HUES64 (cell line): Measurements from ENCODE around the gene LDLRAD4.

ENCODE experiments used
- H3K27ac ChIP-seq: 2 replicates; pipeline ENCODE4 v1.7.0; 2013; ENCODE audit warnings: low read depth, low read length, inconsistent platforms
- H3K27me3 ChIP-seq: 2 replicates; pipeline ENCODE4 v1.6.1; 2013; ENCODE audit warnings: mild to moderate bottlenecking, low read length; ENCODE audit not compliant: insufficient read depth
- H3K36me3 ChIP-seq: 2 replicates; pipeline ENCODE4 v1.6.1; 2013; ENCODE audit warnings: mild to moderate bottlenecking, low read length; ENCODE audit not compliant: insufficient read depth
- H3K4me1 ChIP-seq: 2 replicates; pipeline ENCODE4 v1.6.1; 2013; ENCODE audit warnings: mild to moderate bottlenecking, low read length, moderate library complexity; ENCODE audit not compliant: insufficient read depth
- H3K4me3 ChIP-seq: 2 replicates; pipeline ENCODE4 v1.5.1; 2013; ENCODE audit warnings: mild to moderate bottlenecking, low read length, moderate library complexity
- H3K9ac ChIP-seq: 2 replicates; pipeline ENCODE4 v1.6.1; 2013; ENCODE audit warnings: mild to moderate bottlenecking, low read depth, low read length
- H3K9me3 ChIP-seq: 2 replicates; pipeline ENCODE4 v1.6.1; 2013; ENCODE audit warnings: low read depth, low read length; ENCODE audit not compliant: insufficient read depth
- WGBS: fragments of 150-250, 120-280 bp; methylation state at CpG from one replicate; pipeline ENCODE4 v1.1.7; 2013; ENCODE audit warnings: missing lambda C conversion rate; 5-methylcytosine and 5-hydroxymethylcytosine counted together

LDLRAD4 gene

DNA sequence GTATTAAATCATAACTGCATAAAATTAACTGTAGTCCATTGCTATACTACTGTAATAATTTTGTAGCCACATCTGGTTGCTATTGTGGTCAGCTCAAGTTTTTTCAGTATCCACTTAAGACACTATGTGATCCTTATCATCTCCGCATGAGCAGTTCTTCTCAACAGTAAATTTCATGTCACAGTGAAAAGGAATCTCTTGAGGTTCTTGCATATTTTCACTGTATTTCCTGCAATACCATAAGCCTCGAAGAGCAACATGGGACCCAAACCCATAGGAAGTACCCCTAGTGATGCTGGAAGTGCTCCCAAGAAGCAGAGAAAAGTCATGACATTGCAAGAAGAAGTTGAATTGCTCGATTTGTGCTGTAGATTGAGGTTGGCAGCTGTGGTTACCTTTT, 86.7 kb downstream of the LDLRAD4 start:
- no peak overlapping the region for H3K9ac ChIP-seq
- H3K4me1 ChIP-seq: peaks cover 11% of the 10 kb centered on the region
- no peak overlapping the region for H3K4me3 ChIP-seq
- no peak overlapping the region for H3K27ac ChIP-seq
- no peaks in the 10 kb centered on the region for H3K36me3 ChIP-seq
- H3K9me3 ChIP-seq: no peaks in the 10 kb centered on the region
- H3K27me3 ChIP-seq: no peaks in the 10 kb centered on the region
- 93% methylated on average over 3 of the region's 3 CpGs for WGBS

DNA sequence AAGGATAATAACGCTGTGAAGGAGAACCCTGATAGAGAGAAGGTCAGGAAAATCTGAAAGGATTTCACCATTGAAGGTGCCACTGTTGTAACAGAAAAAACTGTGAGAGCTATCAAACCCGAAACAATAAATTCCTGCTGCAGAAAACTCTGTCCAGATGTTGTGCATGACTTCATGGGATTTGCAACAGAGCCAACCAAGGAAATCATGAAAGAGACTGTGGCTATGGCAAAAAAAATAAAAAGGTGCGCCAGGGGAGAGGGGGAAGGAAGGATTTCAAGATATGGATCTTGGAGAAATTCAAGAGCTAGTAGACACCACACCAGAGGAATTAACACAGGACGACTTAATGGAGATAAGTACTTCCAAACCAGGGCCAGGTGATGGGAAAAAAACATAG, 88.0 kb downstream of the LDLRAD4 start:
- Histone ChIP-seq H3K36me3 (no peaks in the 10 kb centered on the region), H3K4me3 (no peak overlapping the region), H3K9ac (no peak overlapping the region), H3K4me1 (peaks cover 11% of the 10 kb centered on the region), H3K27me3 (no peaks in the 10 kb centered on the region), H3K9me3 (no peaks in the 10 kb centered on the region), H3K27ac (no peak overlapping the region)
- 96% methylated on average over 4 of the region's 4 CpGs for WGBS

DNA sequence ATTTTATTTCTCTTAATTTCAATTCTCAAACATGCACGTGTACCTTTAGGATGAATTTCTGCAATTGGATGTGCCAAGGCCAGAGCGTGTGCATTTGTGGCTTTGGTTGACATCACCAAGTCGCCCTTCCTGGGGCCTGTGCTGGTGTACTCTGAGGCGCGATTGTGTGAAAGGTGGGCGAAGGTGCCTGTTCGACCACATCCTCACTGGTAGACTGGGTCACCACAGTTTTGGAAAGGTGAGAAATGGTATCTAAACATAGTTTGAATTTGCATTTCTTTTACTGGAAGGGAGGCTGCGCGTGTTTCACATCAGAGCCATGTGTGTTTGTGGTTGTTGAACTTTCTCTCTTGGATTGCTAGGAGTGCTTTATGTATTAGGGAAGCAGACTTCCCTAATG, 89.8 kb downstream of the LDLRAD4 start:
- Histone ChIP-seq H3K9me3 (no peaks in the 10 kb centered on the region), H3K4me3 (no peak overlapping the region), H3K36me3 (no peaks in the 10 kb centered on the region), H3K4me1 (no peaks in the 10 kb centered on the region), H3K9ac (no peak overlapping the region), H3K27me3 (no peaks in the 10 kb centered on the region), H3K27ac (no peak overlapping the region)
- 85% methylated on average over 9 of the region's 9 CpGs for WGBS

DNA sequence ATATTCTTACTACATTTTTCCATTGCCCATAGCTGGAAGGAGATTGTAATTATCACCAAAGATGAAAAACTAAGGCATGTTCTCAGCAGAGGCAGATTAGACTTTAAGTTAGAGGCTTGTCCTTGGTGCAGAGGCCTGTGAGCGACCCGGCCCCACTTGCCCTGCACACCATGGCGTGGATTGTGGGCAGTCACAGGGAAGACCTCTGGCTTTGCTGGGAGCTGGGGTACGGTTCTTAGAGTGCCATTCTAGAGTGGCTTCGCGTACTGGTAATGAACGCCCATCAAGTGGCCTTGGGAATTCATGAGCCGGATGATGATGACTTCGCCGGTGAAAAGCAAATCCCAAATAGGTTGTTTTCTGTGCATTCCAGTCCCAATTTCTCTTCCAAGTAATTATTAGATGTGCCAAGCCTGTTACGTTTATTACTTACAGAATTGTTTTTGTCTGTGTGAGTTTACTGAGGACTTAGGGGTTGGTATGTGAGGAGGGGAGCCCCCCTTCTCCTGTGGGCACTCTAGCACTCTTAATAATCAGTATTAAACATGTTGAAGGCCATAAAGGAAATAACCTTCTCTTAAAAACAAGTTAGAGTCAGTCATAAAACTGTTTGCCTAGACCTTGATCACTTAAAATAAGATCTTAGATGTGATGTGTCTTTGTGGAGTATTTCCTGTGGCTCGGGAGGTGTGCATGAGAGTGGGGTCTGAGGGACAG, 90.6 kb downstream of the LDLRAD4 start:
- Histone ChIP-seq H3K4me3 (no peak overlapping the region), H3K4me1 (no peaks in the 10 kb centered on the region), H3K9me3 (no peaks in the 10 kb centered on the region), H3K36me3 (no peaks in the 10 kb centered on the region), H3K27me3 (no peaks in the 10 kb centered on the region), H3K27ac (no peak overlapping the region), H3K9ac (no peak overlapping the region)
- 94% methylated on average over 11 of the region's 12 CpGs for WGBS

DNA sequence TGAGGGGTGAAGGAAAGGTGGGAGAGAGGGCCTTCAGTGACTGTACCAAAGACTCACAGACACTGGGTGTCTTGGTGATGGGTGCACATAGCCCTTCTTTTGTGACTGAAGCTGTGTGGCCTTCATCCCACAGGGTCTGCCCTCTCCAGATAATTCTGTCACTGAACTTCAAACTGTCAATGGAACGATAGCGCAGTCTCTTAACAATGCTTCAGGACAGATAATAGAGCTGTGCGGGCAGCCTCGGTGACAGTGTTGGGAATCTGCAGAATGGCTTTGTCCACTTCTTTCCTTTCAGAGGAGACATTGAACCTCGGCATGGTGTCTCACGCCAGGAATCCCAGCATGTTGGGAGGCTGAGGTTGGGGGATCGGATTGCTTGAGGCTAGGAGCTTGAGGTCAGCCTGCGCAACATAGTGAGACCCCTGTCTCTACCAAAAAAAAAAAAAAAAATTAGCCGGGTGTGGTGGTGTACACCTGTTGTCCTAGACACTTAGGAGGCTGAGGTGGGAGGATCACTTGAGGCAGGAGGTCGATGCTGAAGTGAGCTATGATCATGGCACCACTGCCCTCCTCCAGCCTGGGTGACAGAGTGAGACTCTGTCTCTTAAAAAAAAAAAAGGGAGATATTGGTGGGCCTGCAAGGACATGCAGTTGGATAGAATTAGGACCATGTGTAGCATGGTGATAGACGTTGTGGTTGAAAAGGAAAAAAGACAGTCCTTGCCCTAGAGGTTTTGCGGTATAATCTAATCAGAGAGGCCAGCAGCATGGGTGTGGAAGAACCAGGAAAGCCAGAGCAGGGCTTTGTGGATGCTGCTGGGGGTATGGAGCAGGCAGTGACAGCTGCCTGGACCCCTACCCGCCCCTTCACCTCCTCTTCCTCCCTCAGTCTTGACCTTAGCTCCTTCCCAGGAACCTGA, 91.4 kb downstream of the LDLRAD4 start:
- 86% methylated on average over 13 of the region's 13 CpGs for WGBS
- H3K4me1 ChIP-seq: no peaks in the 10 kb centered on the region
- peaks cover 4% of the 10 kb centered on the region; the same call in 1 of the 2 replicates for H3K9me3 ChIP-seq

DNA sequence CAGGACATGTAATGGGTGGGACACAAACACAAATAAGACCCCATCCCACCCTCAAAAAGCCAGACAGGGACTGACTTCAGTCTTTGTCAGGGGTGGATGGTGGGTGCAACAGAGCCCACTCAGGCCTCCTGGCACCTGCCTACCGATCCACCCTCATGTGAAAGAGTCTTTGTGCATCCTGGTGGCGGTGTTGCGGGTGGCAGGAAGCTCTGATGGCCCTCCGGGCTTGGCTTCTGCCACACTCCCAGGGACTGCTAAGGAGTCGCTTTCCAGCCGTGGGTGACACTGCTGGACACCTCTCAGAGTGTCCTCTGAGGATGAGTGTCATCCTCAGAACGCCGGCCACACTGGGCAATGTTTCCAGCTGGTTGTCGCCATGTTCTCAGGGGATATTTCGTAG, 92.6 kb downstream of the LDLRAD4 start:
- Histone ChIP-seq H3K4me3 (no peak overlapping the region), H3K9me3 (peaks cover 12% of the 10 kb centered on the region), H3K27ac (no peak overlapping the region), H3K36me3 (no peaks in the 10 kb centered on the region), H3K9ac (no peak overlapping the region), H3K27me3 (no peaks in the 10 kb centered on the region), H3K4me1 (no peaks in the 10 kb centered on the region)
- WGBS: 92% methylated on average over 10 of the region's 10 CpGs

More for the DNA sequence above, 91.4 kb downstream of the LDLRAD4 start:
- H3K27ac ChIP-seq: no peak overlapping the region
- no peak overlapping the region for H3K9ac ChIP-seq
- H3K4me3 ChIP-seq: no peak overlapping the region
- H3K36me3 ChIP-seq: no peaks in the 10 kb centered on the region
- H3K27me3 ChIP-seq: no peaks in the 10 kb centered on the region

DNA sequence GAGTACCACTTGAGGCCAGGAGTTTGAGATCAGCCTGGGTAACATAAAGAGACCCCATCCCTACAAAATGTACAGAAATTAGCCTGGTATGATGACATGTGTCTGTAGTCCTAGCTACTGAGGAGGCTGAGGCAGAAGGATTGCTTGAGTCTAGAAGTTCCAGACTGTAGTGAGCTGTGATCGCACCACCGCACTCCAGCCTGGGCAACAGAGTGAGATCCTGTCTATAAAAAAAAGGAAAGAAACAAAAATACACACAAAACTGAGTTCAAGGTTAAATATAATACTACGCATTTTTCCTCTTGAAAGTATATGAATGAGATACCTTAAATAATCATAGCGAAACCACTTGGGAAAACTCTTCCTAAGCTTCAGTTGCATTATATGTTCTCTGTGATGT, 94.0 kb downstream of the LDLRAD4 start:
- Histone ChIP-seq H3K9me3 (peaks cover 19% of the 10 kb centered on the region), H3K27ac (no peak overlapping the region), H3K36me3 (no peaks in the 10 kb centered on the region), H3K27me3 (no peaks in the 10 kb centered on the region), H3K9ac (no peak overlapping the region), H3K4me3 (no peak overlapping the region), H3K4me1 (no peaks in the 10 kb centered on the region)
- 93% methylated on average over 3 of the region's 4 CpGs for WGBS

DNA sequence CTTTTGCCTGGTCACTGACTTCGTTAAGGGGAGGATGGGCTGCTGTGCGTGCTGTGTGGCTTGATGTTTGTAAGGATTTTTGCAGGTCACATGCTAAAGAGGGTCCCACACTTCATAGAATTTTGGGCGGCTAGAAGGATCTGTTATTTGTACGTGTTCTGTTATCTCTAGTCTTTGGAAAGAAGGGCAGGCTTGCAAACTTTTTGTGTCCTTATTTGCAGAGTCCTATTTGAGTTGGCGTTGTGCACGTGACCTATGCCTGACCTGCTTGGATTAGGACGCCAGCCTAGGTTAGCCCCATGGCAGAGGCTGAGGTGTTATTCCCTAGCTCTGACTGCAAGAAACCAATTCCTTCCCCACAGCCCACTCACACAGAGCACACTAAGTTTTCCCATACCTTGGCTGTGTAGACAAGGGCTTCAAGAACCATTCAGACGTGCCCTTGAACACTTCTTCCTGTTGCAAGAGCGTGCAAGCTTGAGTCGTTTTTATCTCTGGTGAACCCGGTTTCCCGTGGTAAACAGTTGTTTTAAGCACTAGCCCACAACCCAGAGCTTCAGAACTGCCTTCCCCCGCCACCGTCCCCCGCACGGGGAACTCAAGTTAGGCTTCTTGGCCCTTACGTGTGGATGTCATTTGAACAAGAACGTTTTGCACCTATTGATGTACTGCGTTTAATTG, 94.6 kb downstream of the LDLRAD4 start:
- 89% methylated on average over 19 of the region's 19 CpGs for WGBS
- H3K9me3 ChIP-seq: peaks cover 19% of the 10 kb centered on the region
- H3K4me3 ChIP-seq: no peak overlapping the region
- no peak overlapping the region for H3K9ac ChIP-seq
- no peak overlapping the region for H3K27ac ChIP-seq
- H3K36me3 ChIP-seq: no peaks in the 10 kb centered on the region
- H3K27me3 ChIP-seq: no peaks in the 10 kb centered on the region
- no peaks in the 10 kb centered on the region for H3K4me1 ChIP-seq

DNA sequence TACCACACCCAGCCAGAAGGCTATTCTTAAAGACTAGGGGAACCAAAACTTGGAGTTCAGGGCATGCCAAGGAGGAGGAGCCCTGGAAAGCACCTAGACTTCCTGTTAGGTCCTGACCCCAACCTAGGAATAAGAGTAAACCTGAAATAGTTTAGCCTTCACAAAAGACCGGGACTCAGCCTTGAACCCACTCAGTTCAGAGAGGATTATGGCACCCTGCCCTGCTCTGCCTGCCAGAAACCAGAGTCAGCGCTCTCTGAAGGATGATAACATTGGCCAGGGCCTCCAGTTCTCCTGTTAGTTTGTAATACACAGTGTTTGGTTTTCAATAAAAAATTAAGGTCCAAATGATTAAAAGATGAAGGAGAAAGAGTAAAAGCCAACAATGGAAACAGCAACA, 96.4 kb downstream of the LDLRAD4 start:
- H3K36me3 ChIP-seq: no peaks in the 10 kb centered on the region
- H3K4me3 ChIP-seq: no peak overlapping the region
- H3K27ac ChIP-seq: no peak overlapping the region
- 93% methylated on average over 2 of the region's 2 CpGs for WGBS
- H3K27me3 ChIP-seq: no peaks in the 10 kb centered on the region
- H3K4me1 ChIP-seq: no peaks in the 10 kb centered on the region
- H3K9ac ChIP-seq: no peak overlapping the region
- peaks cover 19% of the 10 kb centered on the region for H3K9me3 ChIP-seq

DNA sequence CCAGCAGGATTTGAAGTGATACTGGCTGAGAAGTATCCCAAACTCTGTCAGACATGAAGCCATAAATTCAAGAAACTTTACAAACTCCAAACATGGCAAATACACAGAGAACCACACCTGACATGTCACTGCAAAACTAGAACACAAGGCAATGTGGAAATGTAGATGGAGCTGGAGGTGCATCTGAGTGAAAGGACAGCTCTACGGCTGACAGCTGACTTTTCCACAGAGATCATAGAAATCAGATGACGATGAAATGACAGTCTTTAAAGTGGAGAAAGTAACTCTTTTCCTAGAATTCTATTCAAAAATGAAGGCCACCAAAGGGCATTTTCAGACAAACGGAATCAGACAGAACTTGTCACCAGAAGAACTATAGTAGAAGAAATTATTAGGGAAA, 97.5 kb downstream of the LDLRAD4 start:
- Histone ChIP-seq H3K4me1 (no peaks in the 10 kb centered on the region), H3K27ac (no peak overlapping the region), H3K36me3 (no peaks in the 10 kb centered on the region), H3K9ac (no peak overlapping the region), H3K9me3 (peaks cover 19% of the 10 kb centered on the region), H3K27me3 (no peaks in the 10 kb centered on the region), H3K4me3 (no peak overlapping the region)
- 98% methylated on average over 3 of the region's 3 CpGs for WGBS

DNA sequence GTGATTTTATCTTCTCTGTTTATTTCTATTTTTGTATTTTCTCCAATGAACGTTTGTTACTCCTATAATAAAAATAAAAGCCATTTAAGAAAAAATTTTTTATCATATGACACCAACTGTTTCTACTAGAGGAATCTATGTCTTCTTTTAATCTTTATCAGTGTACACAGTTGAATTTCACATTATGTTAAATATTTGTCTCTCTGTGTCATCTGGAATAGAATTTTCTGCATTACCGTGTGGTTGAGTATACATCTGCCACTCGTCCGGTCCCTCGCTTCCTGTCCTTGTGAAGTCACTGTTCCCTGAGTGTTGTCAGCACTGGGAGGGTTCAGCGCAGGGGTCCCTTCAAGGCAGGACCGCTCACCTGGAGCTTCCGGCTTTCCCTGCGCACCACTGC, 99.2 kb downstream of the LDLRAD4 start:
- Histone ChIP-seq H3K27me3 (no peaks in the 10 kb centered on the region), H3K4me1 (no peaks in the 10 kb centered on the region), H3K27ac (no peak overlapping the region), H3K36me3 (no peaks in the 10 kb centered on the region), H3K9me3 (peaks cover 19% of the 10 kb centered on the region), H3K9ac (no peak overlapping the region), H3K4me3 (no peak overlapping the region)
- WGBS: 95% methylated on average over 8 of the region's 9 CpGs
